GM04504 (cell line): Measurements from ENCODE around the gene THSD7A.
"Not testable (repeated sequence)": the region's sequence is repeated elsewhere in the genome, so short reads cannot be mapped to it uniquely, and the experiment has no call there.

Source experiments
- DNase-seq: peaks from one replicate; pipeline ENCODE4 v3.0.0-alpha.2; 2012; ENCODE audit warnings: low read depth

Gene THSD7A

GRCh38 chr7:11458736-11459483, 373.1 kb downstream of the THSD7A start:
- peak; percentile 10 for DNase-seq

- no peak for DNase-seq
Measured at GRCh38 chr7:11457419-11457818, 374.6 kb downstream of the THSD7A start.

GRCh38 chr7:11456574-11456973, 375.4 kb downstream of the THSD7A start:
- DNase-seq = no peak

GRCh38 chr7:11452476-11452875, 379.5 kb downstream of the THSD7A start:
- DNase-seq = no peak

GRCh38 chr7:11450281-11450680, 381.7 kb downstream of the THSD7A start:
- no peak for DNase-seq

GRCh38 chr7:11449316-11449715, 382.7 kb downstream of the THSD7A start:
- no peak for DNase-seq

- no peak for DNase-seq
Measured at GRCh38 chr7:11448323-11448722, 383.7 kb downstream of the THSD7A start.

- DNase-seq = no peak
Measured at GRCh38 chr7:11447106-11447505, 384.9 kb downstream of the THSD7A start.

GRCh38 chr7:11443934-11444333, 388.1 kb downstream of the THSD7A start:
- not testable (repeated sequence) for DNase-seq

- DNase-seq = no peak
Measured at GRCh38 chr7:11437994-11438393, 394.0 kb downstream of the THSD7A start.

- no peak for DNase-seq
Measured at GRCh38 chr7:11436773-11437524, 395.0 kb downstream of the THSD7A start.

- DNase-seq = no peak
Measured at GRCh38 chr7:11436316-11436715, 395.7 kb downstream of the THSD7A start.

GRCh38 chr7:11434366-11434765, 397.6 kb downstream of the THSD7A start:
- no peak for DNase-seq

GRCh38 chr7:11430841-11431240, 401.2 kb downstream of the THSD7A start:
- no peak for DNase-seq

- DNase-seq = no peak
Measured at GRCh38 chr7:11430112-11430511, 401.9 kb downstream of the THSD7A start.

GRCh38 chr7:11428877-11429581, 403.0 kb downstream of the THSD7A start:
- DNase-seq = no peak

- DNase-seq = peak; percentile 15
Measured at GRCh38 chr7:11427686-11428273, 404.2 kb downstream of the THSD7A start.

- no peak for DNase-seq
Measured at GRCh38 chr7:11424006-11424405, 408.0 kb downstream of the THSD7A start.

GRCh38 chr7:11420049-11420448, 411.9 kb downstream of the THSD7A start:
- no peak for DNase-seq

GRCh38 chr7:11416641-11417458, 415.1 kb downstream of the THSD7A start:
- no peak for DNase-seq

GRCh38 chr7:11415101-11415500, 416.9 kb downstream of the THSD7A start:
- DNase-seq = no peak

- no peak for DNase-seq
Measured at GRCh38 chr7:11413901-11414300, 418.1 kb downstream of the THSD7A start.
